H1 (cell line): ENCODE data around the gene CBFB. TPM values are rescaled to one million over a fixed set of nuclear protein-coding genes. Genes with fewer than 3 reads are reported as not detected.

ENCODE experiments used
- ASH2L ChIP-seq: fragments of 200-600, 300-600 bp; sonication (generic); IDR thresholded peaks from one replicate; pipeline ENCODE4 v1.7.1; 2017; ENCODE audit warnings: low read length
- BCL11A ChIP-seq, 2 experiments: IDR thresholded peaks; one replicate each; pipeline ENCODE4 v1.6.1; 2011; ENCODE audit warnings: low read depth in 2 of 2, low read length in 2 of 2, mild to moderate bottlenecking in 2 of 2
- BRCA1 ChIP-seq: IDR thresholded peaks from 2 replicates; pipeline ENCODE4 v1.6.1; 2012; ENCODE audit warnings: low read depth, low read length, improper control_type of control experiment
- CREB1 ChIP-seq: IDR thresholded peaks from 2 replicates; pipeline ENCODE4 v1.6.1; 2012; ENCODE audit warnings: inconsistent platforms
- EZH2 ChIP-seq: fragments of 200-600 bp; sonication (generic); IDR thresholded peaks from 2 replicates; pipeline ENCODE4 v1.7.1; 2012; ENCODE audit warnings: low read depth, mild to moderate bottlenecking, moderate library complexity, low read length, inconsistent platforms; ENCODE audit not compliant: severe bottlenecking
- NANOG ChIP-seq: IDR thresholded peaks from 2 replicates; pipeline ENCODE4 v1.6.1; 2011; ENCODE audit warnings: low read length, low read depth, mild to moderate bottlenecking, inconsistent platforms; ENCODE audit not compliant: insufficient read depth, poor library complexity, severe bottlenecking
- NRF1 ChIP-seq: IDR thresholded peaks from 2 replicates; pipeline ENCODE4 v1.6.1; 2011; ENCODE audit warnings: mild to moderate bottlenecking, low read depth, low read length, improper control_type of control experiment
- POLR2AphosphoS5 ChIP-seq: IDR thresholded peaks from 2 replicates; pipeline ENCODE4 v1.6.1; 2011; ENCODE audit warnings: low read depth, low read length
- POU5F1 ChIP-seq: IDR thresholded peaks from 2 replicates; pipeline ENCODE4 v1.6.1; 2011; ENCODE audit warnings: low read depth, mild to moderate bottlenecking, low read length, moderate library complexity
- RBBP5 ChIP-seq: IDR thresholded peaks from 2 replicates; pipeline ENCODE4 v1.7.1; 2012; ENCODE audit warnings: low read depth, mild to moderate bottlenecking, inconsistent platforms, low read length, moderate library complexity, borderline replicate concordance
- SIN3A ChIP-seq, 2 experiments: IDR thresholded peaks in 1 of 2; conservative IDR thresholded peaks in 1 of 2; 2 replicates each; pipeline ENCODE4 v1.6.1; 2011 to 2012; ENCODE audit warnings: low read length in 2 of 2, improper control_type of control experiment in 1 of 2, low read depth in 1 of 2, mild to moderate bottlenecking in 1 of 2
- SIRT6 ChIP-seq: IDR thresholded peaks from one replicate; pipeline ENCODE4 v1.7.1; 2012; ENCODE audit warnings: low read length, inconsistent platforms
- SRF ChIP-seq: IDR thresholded peaks from 2 replicates; pipeline ENCODE4 v1.6.1; 2011; ENCODE audit warnings: mild to moderate bottlenecking, low read depth, low read length, moderate library complexity
- polyA plus RNA-seq, 7 experiments: library from polyadenylated mRNA; depleted of rRNA in 3 of 7; stranded (reverse) in 5 of 7; unstranded in 2 of 7; fragments of >200 nt in 5 of 7; fragments of 200-250 nt in 2 of 7; gene quantifications; 1 replicate in 5 of 7; 2 replicates in 1 of 7; 4 replicates in 1 of 7; pipeline versions ENCODE4 v1.2.1 to v1.2.3, GENCODE V29; 2011 to 2013; ENCODE audit warnings: missing spikeins in 2 of 7, mixed read lengths in 2 of 7
- small RNA-seq: library from polyadenylated mRNA; stranded (forward); fragments of <200 nt; extraction: miRNeasy Mini kit (QIAGEN cat#:217004); gene quantifications from one replicate; pipeline ENCODE3, GENCODE V24; 2013; ENCODE audit not compliant: insufficient read depth
- total RNA-seq: library from RNA; stranded (reverse); fragmentation: NEBNext Ultra II Directional; extraction: Animal tissue kit (Norgen Biotek cat#: 25700); gene quantifications from 2 replicates; pipeline ENCODE4 v1.2.1, GENCODE V29; 2021

CBFB gene
- total and polyA plus RNA-seq, 2 of the 8 experiments (the other 6 are each of a cell fraction or from before 2014, with no cell fraction given) = 11.5 to 31.6 TPM

GRCh38 chr16:67150047-67150832, 121.3 kb downstream of the CBFB start (continued):
- TF ChIP-seq SIRT6 (no peak), RBBP5 (0 out of 2 replicates have a peak, but pooled peaks have one; percentile 50), SIN3A (conservative IDR thresholded peaks at IDR 0.05 in 1 of 2, IDR thresholded peaks at IDR 0.05 in 1 of 2; ENCODE audit: low read depth in 1 of 2, low read length in 2 of 2) (peak; percentile 43 to 52; a peak in 1 of 4 replicates), EZH2 (peak; percentile 26), NANOG (no peak), BCL11A (IDR thresholded peaks at IDR 0.05; ENCODE audit: low read depth in 2 of 2, low read length in 2 of 2) (no peak), POLR2AphosphoS5 (no peak), BRCA1 (no peak), SRF (0 out of 2 replicates have a peak, but pooled peaks have one; percentile 9), ASH2L (peak; percentile 86), POU5F1 (no peak), NRF1 (0 out of 2 replicates have a peak, but pooled peaks have one; percentile 20), CREB1 (peak; percentile 86)

Small RNA genes lying within 50 kb of the gene (small RNA-seq; reads per million reads assigned to genes)
- gene RN7SL543P = not detected

Other genes starting within 250 kb of the CBFB start
- not detected in 2 replicates for gene TERB1, start 227.6 kb upstream of the CBFB start, total RNA-seq
- gene TERB1, start 227.6 kb upstream of the CBFB start, polyA plus RNA-seq (2011; rRNA removed) = not detected in 2 replicates
- gene NAE1, start 198.2 kb upstream of the CBFB start, total RNA-seq = 145 and 155 TPM in 2 replicates
- gene NAE1, start 198.2 kb upstream of the CBFB start, polyA plus RNA-seq (2011; rRNA removed) = 30.3 and 66.6 TPM in 2 replicates
- gene CA7, start 184.7 kb upstream of the CBFB start, total RNA-seq = 1.7 and 1.8 TPM in 2 replicates
- 2.7 and 4.7 TPM in 2 replicates for gene CA7, start 184.7 kb upstream of the CBFB start, polyA plus RNA-seq (2011; rRNA removed)
- 36.0 and 36.5 TPM in 2 replicates for gene PDP2, start 148.6 kb upstream of the CBFB start, total RNA-seq
- gene PDP2, start 148.6 kb upstream of the CBFB start, polyA plus RNA-seq (2011; rRNA removed) = 10.1 and 11.7 TPM in 2 replicates
- not detected in 2 replicates for gene CDH16, start 110.3 kb upstream of the CBFB start, total RNA-seq
- gene CDH16, start 110.3 kb upstream of the CBFB start, polyA plus RNA-seq (2011; rRNA removed) = not detected in 2 replicates
- not detected in 2 replicates for gene RRAD, start 103.6 kb upstream of the CBFB start, total RNA-seq
- 0.08 and 0.17 TPM in 2 replicates for gene RRAD, start 103.6 kb upstream of the CBFB start, polyA plus RNA-seq (2011; rRNA removed)
- gene CIAO2B, start 94.7 kb upstream of the CBFB start, total RNA-seq = 65.6 and 71.3 TPM in 2 replicates
- 248 and 256 TPM in 2 replicates for gene CIAO2B, start 94.7 kb upstream of the CBFB start, polyA plus RNA-seq (2011; rRNA removed)
- gene CES2, start 93.6 kb upstream of the CBFB start, total RNA-seq = 14.4 and 14.7 TPM in 2 replicates
- 8.6 and 16.8 TPM in 2 replicates for gene CES2, start 93.6 kb upstream of the CBFB start, polyA plus RNA-seq (2011; rRNA removed)
- gene CES3, start 67.9 kb upstream of the CBFB start, total RNA-seq = 1.6 and 1.7 TPM in 2 replicates
- gene CES3, start 67.9 kb upstream of the CBFB start, polyA plus RNA-seq (2011; rRNA removed) = 2.2 and 2.8 TPM in 2 replicates
- gene CES4A, start 40.6 kb upstream of the CBFB start, total RNA-seq = 0.93 TPM in 1 of 2 replicates, not detected in the other
- 0.88 and 1.5 TPM in 2 replicates for gene CES4A, start 40.6 kb upstream of the CBFB start, polyA plus RNA-seq (2011; rRNA removed)
- gene PHAF1, start 80.8 kb downstream of the CBFB start, total RNA-seq = 18.6 TPM in 2 replicates
- gene PHAF1, start 80.8 kb downstream of the CBFB start, polyA plus RNA-seq (2011; rRNA removed) = 20.6 and 26.4 TPM in 2 replicates
- gene B3GNT9, start 121.8 kb downstream of the CBFB start, total RNA-seq = 3.5 and 4.7 TPM in 2 replicates
- gene B3GNT9, start 121.8 kb downstream of the CBFB start, polyA plus RNA-seq (2011; rRNA removed) = 9.0 and 10.2 TPM in 2 replicates
- gene TRADD, start 130.8 kb downstream of the CBFB start, total RNA-seq = 0.19 and 0.29 TPM in 2 replicates
- 0.50 and 0.60 TPM in 2 replicates for gene TRADD, start 130.8 kb downstream of the CBFB start, polyA plus RNA-seq (2011; rRNA removed)
- not detected in 2 replicates for gene FBXL8, start 130.8 kb downstream of the CBFB start, total RNA-seq
- gene FBXL8, start 130.8 kb downstream of the CBFB start, polyA plus RNA-seq (2011; rRNA removed) = 0.11 and 0.67 TPM in 2 replicates
- gene HSF4, start 135.6 kb downstream of the CBFB start, total RNA-seq = not detected in 2 replicates
- 0.14 and 0.93 TPM in 2 replicates for gene HSF4, start 135.6 kb downstream of the CBFB start, polyA plus RNA-seq (2011; rRNA removed)
- 1.6 and 2.2 TPM in 2 replicates for gene NOL3, start 141.4 kb downstream of the CBFB start, total RNA-seq
- 4.1 and 4.6 TPM in 2 replicates for gene NOL3, start 141.4 kb downstream of the CBFB start, polyA plus RNA-seq (2011; rRNA removed)
- gene MATCAP1, start 154.8 kb downstream of the CBFB start, total RNA-seq = 22.9 and 23.1 TPM in 2 replicates
- 27.5 and 38.0 TPM in 2 replicates for gene MATCAP1, start 154.8 kb downstream of the CBFB start, polyA plus RNA-seq (2011; rRNA removed)
- 1.3 and 1.7 TPM in 2 replicates for gene EXOC3L1, start 161.0 kb downstream of the CBFB start, total RNA-seq
- 1.3 and 2.1 TPM in 2 replicates for gene EXOC3L1, start 161.0 kb downstream of the CBFB start, polyA plus RNA-seq (2011; rRNA removed)
- gene E2F4, start 163.0 kb downstream of the CBFB start, total RNA-seq = 78.0 and 79.9 TPM in 2 replicates
- 157 and 194 TPM in 2 replicates for gene E2F4, start 163.0 kb downstream of the CBFB start, polyA plus RNA-seq (2011; rRNA removed)
- 9.2 and 9.6 TPM in 2 replicates for gene ELMO3, start 170.0 kb downstream of the CBFB start, total RNA-seq
- 10.9 and 14.4 TPM in 2 replicates for gene ELMO3, start 170.0 kb downstream of the CBFB start, polyA plus RNA-seq (2011; rRNA removed)
- gene TMEM208, start 198.0 kb downstream of the CBFB start, total RNA-seq = 37.7 and 37.9 TPM in 2 replicates
- 93.9 and 100.0 TPM in 2 replicates for gene TMEM208, start 198.0 kb downstream of the CBFB start, polyA plus RNA-seq (2011; rRNA removed)
- 55.4 and 60.7 TPM in 2 replicates for gene FHOD1, start 218.3 kb downstream of the CBFB start, total RNA-seq
- gene FHOD1, start 218.3 kb downstream of the CBFB start, polyA plus RNA-seq (2011; rRNA removed) = 31.3 and 49.1 TPM in 2 replicates
- 7.9 and 8.5 TPM in 2 replicates for gene SLC9A5, start 219.8 kb downstream of the CBFB start, total RNA-seq
- gene SLC9A5, start 219.8 kb downstream of the CBFB start, polyA plus RNA-seq (2011; rRNA removed) = 8.6 and 11.6 TPM in 2 replicates